HG03175 (cell line): ENCODE results near the gene WIPF2.

Source experiments
- ATAC-seq: cut with Tn5 transposase; IDR thresholded peaks from one replicate; pipeline ENCODE4 v1.9.1; 2021; ENCODE audit warnings: mild to moderate bottlenecking, moderate library complexity; ENCODE audit not compliant: unreplicated experiment

Gene WIPF2

DNA sequence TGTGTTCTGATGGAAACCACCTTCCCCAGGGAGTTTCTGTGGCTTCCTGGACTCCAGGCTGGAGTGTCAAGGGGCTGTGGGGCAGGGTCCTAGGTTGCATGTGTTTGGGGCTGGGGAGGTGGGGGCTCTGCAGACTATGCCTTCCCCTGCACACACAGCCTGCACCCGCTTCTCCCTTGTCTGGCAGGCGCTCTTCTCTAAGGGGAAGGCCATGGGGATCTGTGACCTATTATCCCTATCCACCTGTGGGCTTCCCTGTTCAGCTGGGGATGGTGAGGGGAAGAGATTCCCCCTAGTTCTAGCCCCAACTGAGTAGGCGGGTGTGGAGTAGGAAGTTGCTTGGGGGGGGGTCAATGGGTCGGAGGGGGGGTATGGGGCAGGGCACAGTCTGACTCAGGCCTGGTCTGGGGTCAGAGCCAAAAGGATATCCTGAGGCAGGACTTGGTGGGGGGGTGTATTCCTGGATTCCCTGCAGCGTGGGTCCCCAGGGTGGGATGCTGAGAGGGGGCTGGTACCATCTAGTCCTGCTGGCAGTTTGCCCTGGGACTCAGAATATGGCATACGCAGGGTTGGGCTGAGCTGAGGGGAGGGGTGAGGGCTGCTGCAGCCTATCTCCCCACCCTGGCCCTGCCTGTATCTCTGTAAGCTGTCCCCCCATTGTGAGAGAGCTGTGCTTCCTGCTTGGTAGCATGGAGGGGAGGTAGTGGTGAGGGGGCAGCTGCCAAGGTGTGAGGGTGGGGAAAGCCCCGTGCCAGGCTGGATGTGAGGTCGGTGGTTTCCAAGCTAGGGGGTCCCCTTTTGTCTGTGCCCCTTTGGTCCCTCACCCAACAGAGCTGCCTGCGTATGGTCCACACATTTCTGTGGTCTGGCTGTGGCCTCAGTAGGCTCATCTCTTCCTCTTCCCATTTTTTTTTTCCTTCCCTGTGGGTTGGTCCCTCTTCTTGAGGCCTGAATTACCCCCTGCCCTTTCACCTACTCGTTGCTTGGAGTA lies 104.6 kb downstream of the WIPF2 start:
- ATAC-seq = no peak

DNA sequence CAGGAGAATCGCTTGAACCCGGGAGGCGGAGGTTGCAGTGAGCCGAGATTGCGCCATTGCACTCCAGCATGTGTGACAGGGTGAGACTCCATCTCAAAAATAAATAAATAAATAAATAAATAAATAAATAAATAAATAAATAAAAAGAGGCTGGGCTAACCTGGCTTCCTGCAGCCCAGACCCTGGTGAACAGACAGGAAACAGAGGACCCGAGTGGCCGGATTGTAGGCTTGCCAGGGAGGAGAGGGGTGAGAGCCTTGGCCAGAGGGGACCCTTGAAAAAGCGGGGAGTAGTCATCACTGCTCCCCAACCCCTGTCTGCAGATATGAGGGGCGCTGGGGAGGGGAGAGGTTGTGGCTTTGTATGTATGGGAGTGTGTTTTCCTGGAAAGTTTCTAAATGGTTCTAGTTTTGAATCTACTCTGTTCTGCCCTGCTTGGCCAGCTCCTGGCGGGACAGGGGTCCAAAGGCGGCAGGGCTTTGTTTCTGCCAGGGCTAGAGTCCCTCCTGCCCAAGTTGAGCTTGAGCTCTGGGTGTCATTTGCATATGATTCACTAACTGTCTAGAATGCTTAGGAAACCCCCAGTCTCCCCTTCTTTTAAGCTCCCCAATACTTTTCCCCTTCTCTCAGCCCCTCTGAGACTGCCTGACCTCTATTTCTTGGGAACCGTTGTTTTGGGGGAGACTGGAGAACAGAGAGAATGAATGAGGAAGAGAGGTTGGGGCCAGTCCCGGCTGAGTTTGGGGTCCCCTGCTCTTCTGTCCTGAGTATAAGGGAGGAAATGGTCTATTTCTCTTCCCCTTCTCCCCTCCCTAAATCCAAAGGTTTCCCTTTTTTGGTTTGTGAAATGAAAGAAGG lies 106.3 kb downstream of the WIPF2 start:
- no peak for ATAC-seq

DNA sequence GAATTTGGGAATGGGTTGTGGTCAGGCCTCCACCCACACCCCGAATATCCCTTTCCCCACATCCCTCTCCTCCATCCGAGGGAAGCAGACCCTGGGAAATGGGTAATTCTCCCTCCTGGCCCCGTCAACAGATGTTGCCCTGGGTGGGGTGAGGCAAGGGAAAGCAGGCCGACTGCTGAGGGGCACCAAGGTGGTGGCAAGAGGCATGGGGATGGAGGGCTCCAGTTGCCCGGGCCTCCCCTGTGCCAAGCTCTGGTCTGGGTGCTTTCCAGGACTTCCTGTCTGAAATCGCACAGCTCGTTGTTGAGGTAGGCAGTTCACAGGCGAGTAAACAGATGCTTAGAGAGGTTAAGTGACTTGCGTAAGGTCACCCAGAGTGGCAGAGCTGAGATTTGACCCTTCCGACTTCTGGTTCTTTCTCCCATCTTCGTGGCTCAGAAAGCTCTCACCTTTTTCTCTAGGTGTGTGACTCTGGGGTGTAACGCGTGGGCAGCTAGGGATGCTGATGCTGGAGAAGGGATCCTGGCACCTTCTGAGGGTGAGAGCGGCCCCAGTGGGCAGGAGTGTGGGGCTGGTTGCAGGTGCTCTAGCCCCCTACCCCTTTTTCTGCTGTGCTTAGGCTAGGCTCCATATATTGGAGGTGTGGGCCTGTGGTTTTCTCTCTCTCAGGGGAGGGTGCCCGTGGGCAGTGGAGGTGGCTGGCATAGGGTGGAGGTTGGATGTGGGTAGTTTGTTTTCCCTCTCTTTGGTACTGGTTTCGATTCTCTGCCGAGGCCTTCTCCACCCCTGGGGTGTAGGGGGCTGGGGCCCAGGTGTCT lies 107.1 kb downstream of the WIPF2 start:
- ATAC-seq = peak; percentile 24

DNA sequence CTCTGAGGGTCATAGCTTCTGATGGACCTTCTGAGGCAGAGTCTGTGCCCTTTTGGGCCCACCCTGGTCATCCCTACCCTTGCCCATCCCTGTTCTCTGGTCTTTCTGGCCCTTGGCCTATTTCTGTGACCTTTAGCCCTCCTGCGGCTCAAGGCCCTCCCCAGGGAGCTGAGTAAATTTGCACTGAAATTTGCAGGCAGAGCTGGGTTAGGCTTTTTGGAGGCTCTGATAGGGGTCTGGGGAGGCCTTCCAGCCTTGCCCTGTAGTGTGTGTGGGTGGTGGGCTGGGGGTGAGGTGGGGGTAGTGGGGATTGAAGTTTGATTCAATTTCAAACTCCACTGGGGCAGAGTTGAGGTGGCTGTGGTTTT lies 107.7 kb downstream of the WIPF2 start:
- ATAC-seq = no peak

DNA sequence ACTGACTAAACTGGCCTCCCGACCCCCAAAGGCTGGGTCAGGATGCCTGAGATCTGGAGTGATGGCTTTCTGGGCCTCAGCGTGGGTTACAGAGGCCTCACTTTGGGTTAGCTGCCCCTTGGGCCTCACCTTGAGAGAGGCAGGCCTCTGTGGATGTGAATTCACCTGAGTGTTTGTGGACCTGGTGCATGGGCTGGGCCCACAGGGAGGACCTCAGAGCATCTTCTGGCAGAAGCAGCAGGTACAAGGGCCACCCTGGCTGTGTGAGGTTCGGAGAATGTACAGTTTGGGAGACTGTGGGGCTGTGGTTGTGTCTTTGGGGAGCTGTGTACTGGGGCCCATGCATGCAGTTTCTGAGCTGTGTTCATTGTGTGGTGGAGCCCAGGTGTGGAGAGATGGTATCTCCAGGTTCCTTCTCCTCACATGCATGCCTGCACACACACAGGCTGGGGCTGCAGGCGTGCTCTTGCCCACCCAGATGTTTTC lies 108.2 kb downstream of the WIPF2 start:
- no peak for ATAC-seq

DNA sequence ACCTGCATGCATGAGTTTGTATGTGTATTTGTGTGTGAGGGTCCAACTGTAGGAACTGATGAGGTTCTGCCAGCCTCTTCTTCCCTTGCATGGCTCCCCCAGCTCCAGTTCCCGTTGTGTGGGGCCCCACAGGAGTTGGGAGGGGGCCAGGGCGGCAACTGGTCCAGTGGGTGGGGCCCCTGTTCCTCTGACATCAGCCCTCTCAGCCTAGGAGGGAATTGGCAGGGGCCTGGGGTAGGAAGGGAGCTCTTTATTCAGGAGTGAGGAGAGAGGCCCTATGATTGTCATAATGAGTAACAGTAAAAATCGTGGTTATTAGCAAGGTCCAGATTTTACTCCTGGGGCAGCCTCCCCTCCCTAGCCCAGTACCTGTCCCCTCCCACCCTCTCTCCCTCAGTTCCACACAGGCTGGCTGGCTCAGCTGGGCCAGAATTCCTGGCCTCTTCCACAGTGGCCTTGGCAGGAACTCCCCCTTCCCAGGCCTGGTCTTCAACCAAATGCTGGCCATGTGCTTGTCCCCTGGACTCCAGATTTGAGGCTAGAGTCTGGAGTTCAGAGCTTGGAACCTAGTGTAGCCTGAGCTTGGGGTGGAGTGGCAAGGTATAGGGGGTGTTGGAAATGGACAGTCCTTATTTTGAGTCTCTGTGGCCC lies 108.8 kb downstream of the WIPF2 start:
- no peak for ATAC-seq

DNA sequence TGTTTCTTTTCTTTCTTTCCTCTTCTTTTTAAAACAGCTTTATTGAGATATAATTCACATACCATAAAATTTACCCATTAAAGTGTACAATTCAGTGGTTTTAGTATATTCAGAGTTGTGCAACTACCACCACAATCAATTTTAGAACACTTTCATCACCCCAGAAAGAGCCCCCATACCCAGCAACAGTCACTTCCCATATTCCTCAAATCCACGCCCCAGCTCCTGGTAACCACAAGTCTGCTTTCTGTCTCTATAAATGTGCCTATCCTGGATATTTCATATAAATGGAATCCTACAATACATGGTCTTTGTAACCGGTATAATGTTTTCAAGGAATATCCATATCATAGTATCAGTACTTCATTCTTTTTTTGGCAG lies 109.3 kb downstream of the WIPF2 start:
- ATAC-seq = no peak

DNA sequence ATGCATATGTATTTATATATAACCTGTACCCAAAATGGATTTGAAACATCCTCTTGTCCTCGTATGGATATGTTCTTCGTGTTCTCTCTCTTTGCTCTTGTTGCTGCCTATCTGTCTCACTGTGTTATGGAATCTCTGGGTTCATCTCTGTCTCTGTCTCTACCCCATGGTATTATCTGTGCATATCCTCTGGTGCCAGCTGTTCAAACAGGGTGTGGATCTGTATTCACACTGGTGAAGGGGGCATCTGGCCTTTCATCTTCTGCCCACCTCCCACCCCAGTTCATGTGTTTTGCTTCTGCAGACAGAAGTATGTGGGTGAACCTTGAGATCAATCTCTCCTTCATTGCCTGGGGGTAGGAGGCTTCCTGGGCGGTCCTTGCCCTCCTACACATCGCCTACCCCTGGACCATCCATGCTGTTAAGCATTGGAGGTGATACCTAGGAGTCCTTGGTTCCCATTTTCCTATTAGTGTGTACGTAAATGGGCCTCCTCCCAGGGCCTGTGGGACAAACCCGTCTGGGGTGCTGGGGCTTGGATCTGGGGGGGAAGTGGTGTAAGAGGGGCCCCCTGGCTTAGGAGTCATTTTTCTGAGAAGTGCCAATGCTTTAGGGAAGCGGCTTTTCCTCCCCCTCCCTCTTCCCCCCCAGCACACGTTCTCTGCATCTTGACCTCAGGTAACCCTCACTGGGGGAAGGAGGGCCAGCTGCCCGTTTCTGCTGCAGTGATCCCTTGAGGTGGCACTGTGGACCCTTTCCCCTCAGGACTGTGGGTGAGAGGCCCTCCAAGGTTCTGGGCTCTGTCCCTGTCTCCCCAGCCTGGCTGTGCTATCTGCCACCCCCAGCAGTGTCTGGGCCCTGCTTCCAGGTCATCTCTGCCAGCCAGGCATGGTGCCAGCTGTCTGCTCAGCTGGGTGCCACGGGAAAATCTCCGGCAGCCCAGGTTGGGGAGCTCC lies 111.0 kb downstream of the WIPF2 start:
- ATAC-seq = no peak

DNA sequence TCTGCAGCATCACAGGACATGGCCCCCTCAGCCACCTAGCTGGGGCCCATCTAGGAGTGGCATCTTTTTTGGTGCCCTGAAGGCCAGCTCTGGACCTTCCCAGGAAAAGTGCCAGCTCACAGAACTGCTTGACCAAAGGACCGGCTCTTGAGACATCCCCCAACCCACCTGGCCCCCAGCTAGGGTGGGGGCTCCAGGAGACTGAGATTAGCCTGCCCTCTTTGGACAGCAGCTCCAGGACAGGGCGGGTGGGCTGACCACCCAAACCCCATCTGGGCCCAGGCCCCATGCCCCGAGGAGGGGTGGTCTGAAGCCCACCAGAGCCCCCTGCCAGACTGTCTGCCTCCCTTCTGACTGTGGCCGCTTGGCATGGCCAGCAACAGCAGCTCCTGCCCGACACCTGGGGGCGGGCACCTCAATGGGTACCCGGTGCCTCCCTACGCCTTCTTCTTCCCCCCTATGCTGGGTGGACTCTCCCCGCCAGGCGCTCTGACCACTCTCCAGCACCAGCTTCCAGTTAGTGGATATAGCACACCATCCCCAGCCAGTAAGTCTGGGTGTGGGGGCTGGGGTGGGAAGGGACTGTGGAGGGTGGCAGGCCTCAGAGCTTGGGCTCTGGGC lies 111.9 kb downstream of the WIPF2 start:
- no peak for ATAC-seq

DNA sequence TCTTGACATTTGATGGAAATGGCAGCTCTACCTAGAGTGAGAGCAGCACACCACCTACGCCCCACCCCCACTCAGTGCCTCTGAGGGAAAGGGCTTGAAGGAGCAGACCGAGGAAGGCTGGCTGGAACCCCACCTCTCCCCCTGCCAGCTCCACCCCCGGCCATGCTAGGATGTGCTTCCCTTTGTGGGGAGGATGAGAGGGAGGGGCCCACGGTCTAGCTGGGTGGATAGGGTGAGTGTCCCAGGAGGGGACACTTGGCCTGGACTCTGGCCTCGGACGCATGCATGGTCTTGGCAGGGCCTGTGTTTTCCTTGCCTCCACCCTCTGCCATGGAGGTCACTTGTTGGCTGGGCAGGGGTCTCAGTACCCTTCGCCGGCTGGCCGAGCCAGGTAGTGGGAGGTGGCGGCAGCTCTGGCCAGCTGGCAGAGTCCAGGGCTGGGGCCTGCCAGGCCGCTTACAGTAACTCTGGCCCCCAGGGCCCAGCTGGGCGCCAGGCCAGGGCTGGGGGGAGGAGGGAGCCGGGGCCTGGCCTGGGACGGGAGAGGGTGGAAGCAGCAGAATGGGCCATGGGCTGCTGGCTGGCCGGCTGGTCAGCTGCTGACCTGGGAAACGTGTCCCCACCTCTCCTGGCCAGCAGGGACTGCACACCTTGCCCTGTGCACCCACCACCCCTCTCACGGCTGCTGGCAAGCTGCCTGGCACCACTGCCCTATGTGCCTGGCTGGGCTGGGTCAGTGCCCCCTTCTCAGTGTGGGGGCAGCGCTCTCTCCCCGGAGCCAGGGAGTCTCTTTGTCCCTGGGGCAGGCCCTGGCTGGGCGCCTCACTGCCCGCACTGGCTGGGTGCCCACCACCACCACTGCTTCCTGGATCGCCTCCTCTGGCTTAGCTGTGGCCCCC lies 112.9 kb downstream of the WIPF2 start:
- no peak for ATAC-seq
